Smooth muscle cell (in vitro differentiated cells): ENCODE data around the gene TMEM271. TPM values are rescaled to one million over a fixed set of nuclear protein-coding genes. Genes with fewer than 3 reads are reported as not detected.

Experiments used
- DNase-seq: peaks from one replicate; lab custom pipeline; 2025; ENCODE audit not compliant: unreplicated experiment; lab: John Stamatoyannopoulos, UW
- H2AFZ ChIP-seq: fragments of 200-600 bp; sonication (generic); 2 replicates; pipeline ENCODE4 v1.6.0; 2016; ENCODE audit warnings: antibody characterized with exemption, low read depth, mild to moderate bottlenecking
- H3F3A ChIP-seq: fragments of 200-600 bp; sonication (generic); 2 replicates; pipeline ENCODE4 v1.6.0; 2017; ENCODE audit warnings: antibody characterized with exemption, low read depth
- H3K27ac ChIP-seq: fragments of 200-600 bp; sonication (generic); 2 replicates; pipeline ENCODE4 v1.5.1; 2016; ENCODE audit warnings: low read depth, mild to moderate bottlenecking
- H3K27me3 ChIP-seq: fragments of 200-600 bp; sonication (generic); 2 replicates; pipeline ENCODE4 v1.6.1; 2016; ENCODE audit warnings: low read depth, mild to moderate bottlenecking
- H3K36me3 ChIP-seq: fragments of 200-600 bp; sonication (generic); 2 replicates; pipeline ENCODE4 v1.5.1; 2016; ENCODE audit warnings: low read depth
- H3K4me1 ChIP-seq: fragments of 200-600 bp; sonication (generic); 2 replicates; pipeline ENCODE4 v1.5.1; 2016; ENCODE audit warnings: low read depth
- H3K4me2 ChIP-seq: fragments of 200-600 bp; sonication (generic); 2 replicates; pipeline ENCODE4 v1.6.0; 2016; ENCODE audit warnings: mild to moderate bottlenecking
- H3K4me3 ChIP-seq: fragments of 200-600 bp; sonication (generic); 2 replicates; pipeline ENCODE4 v1.5.1; 2016; ENCODE audit warnings: mild to moderate bottlenecking
- H3K79me2 ChIP-seq: fragments of 200-600 bp; sonication (generic); 2 replicates; pipeline ENCODE4 v1.6.0; 2016; ENCODE audit warnings: low read depth, mild to moderate bottlenecking
- H3K9ac ChIP-seq: fragments of 200-600 bp; sonication (generic); 2 replicates; pipeline ENCODE4 v1.6.0; 2016; ENCODE audit warnings: low read depth
- H3K9me3 ChIP-seq: fragments of 200-600 bp; sonication (generic); replicated peaks from 2 replicates; pipeline ENCODE4 v1.5.1; 2016; ENCODE audit warnings: low read depth
- H4K20me1 ChIP-seq: fragments of 200-600 bp; sonication (generic); 2 replicates; pipeline ENCODE4 v1.6.0; 2016; ENCODE audit warnings: low read depth
- CTCF ChIP-seq: fragments of 200-600 bp; sonication (generic); IDR thresholded peaks from 2 replicates; pipeline ENCODE4 v1.5.1; 2017; ENCODE audit warnings: borderline replicate concordance, mild to moderate bottlenecking, antibody characterized with exemption; ENCODE audit not compliant: insufficient read depth, poor library complexity, severe bottlenecking
- WGBS: methylation state at CpG from one replicate; pipeline ENCODE4 v1.1.7; 2016; ENCODE audit warnings: low lambda C conversion rate; 5-methylcytosine and 5-hydroxymethylcytosine counted together
- polyA plus RNA-seq: library from polyadenylated mRNA; unstranded; fragments of >200 nt; fragmentation: Nextera tagmentation; extraction: Ambion mirVana; gene quantifications from 2 replicates; pipeline ENCODE4 v1.2.1, GENCODE V29; 2016
- total RNA-seq: library from RNA; depleted of rRNA; stranded (reverse); fragments of >200 nt; gene quantifications from 2 replicates; pipeline ENCODE4 v1.2.3, GENCODE V29; 2014

Gene TMEM271
- total and polyA plus RNA-seq, 2 experiments from 2014 or later, result not detected

GRCh38 chr4:601612-602558 is 25.8 kb upstream of the TMEM271 start:
- no peaks in the 10 kb centered on the region for H3K36me3 ChIP-seq
- no peak overlapping the region for H3K4me2 ChIP-seq
- peaks cover 4% of the 10 kb centered on the region for H3K27me3 ChIP-seq
- WGBS, result 87% methylated on average over 24 of the region's 24 CpGs
- no peaks in the 10 kb centered on the region for H3K79me2 ChIP-seq
- no peak for DNase-seq
- H3K4me1 ChIP-seq, result peaks cover 3% of the 10 kb centered on the region
- H3K9ac ChIP-seq, result no peak overlapping the region
- H3K4me3 ChIP-seq, result no peak overlapping the region
- no peak overlapping the region for H2AFZ ChIP-seq
- no peaks in the 10 kb centered on the region for H3F3A ChIP-seq
- no peak for TF ChIP-seq CTCF
- no peak overlapping the region for H3K27ac ChIP-seq
- no peaks in the 10 kb centered on the region for H3K9me3 ChIP-seq
- H4K20me1 ChIP-seq, result no peaks in the 10 kb centered on the region

GRCh38 chr4:600850-601515 is 24.9 kb upstream of the TMEM271 start:
- WGBS, result 58% methylated on average over 11 of the region's 11 CpGs
- H3K9me3 ChIP-seq, result no peaks in the 10 kb centered on the region

GRCh38 chr4:600166-600565 is 24.1 kb upstream of the TMEM271 start:
- WGBS, result 87% methylated on average over 6 of the region's 6 CpGs
- Histone ChIP-seq H3K27me3 (peaks cover 4% of the 10 kb centered on the region), H3F3A (no peaks in the 10 kb centered on the region), H3K4me1 (peaks cover 3% of the 10 kb centered on the region), H4K20me1 (no peaks in the 10 kb centered on the region), H3K9me3 (no peaks in the 10 kb centered on the region), H3K9ac (no peak overlapping the region), H3K4me2 (no peak overlapping the region), H3K79me2 (no peaks in the 10 kb centered on the region), H3K4me3 (no peak overlapping the region), H3K27ac (no peak overlapping the region), H2AFZ (no peak overlapping the region), H3K36me3 (no peaks in the 10 kb centered on the region)
- TF ChIP-seq CTCF, result no peak
- no peak for DNase-seq

More at GRCh38 chr4:600850-601515, 24.9 kb upstream of the TMEM271 start:
- TF ChIP-seq CTCF, result no peak
- Histone ChIP-seq H3K79me2 (no peaks in the 10 kb centered on the region), H3K4me3 (no peak overlapping the region), H3K4me2 (no peak overlapping the region), H3K36me3 (no peaks in the 10 kb centered on the region), H2AFZ (no peak overlapping the region), H4K20me1 (no peaks in the 10 kb centered on the region), H3F3A (no peaks in the 10 kb centered on the region), H3K27me3 (peaks cover 4% of the 10 kb centered on the region), H3K9ac (no peak overlapping the region), H3K27ac (no peak overlapping the region), H3K4me1 (peaks cover 3% of the 10 kb centered on the region)
- DNase-seq, result no peak
